ENCODE results near the gene TMEM120B.
A peak's percentile ranks its signal among the peaks of the same experiment; 100 is the strongest.
"Not testable (repeated sequence)": the region's sequence is repeated elsewhere in the genome, so short reads cannot be mapped to it uniquely, and the experiment has no call there.

The TMEM120B gene

GRCh38 chr12:121748218-121748570 lies 35.6 kb downstream of the TMEM120B start:
- no peak for DNase-seq (ENCODE audit: low spot score)

DNA sequence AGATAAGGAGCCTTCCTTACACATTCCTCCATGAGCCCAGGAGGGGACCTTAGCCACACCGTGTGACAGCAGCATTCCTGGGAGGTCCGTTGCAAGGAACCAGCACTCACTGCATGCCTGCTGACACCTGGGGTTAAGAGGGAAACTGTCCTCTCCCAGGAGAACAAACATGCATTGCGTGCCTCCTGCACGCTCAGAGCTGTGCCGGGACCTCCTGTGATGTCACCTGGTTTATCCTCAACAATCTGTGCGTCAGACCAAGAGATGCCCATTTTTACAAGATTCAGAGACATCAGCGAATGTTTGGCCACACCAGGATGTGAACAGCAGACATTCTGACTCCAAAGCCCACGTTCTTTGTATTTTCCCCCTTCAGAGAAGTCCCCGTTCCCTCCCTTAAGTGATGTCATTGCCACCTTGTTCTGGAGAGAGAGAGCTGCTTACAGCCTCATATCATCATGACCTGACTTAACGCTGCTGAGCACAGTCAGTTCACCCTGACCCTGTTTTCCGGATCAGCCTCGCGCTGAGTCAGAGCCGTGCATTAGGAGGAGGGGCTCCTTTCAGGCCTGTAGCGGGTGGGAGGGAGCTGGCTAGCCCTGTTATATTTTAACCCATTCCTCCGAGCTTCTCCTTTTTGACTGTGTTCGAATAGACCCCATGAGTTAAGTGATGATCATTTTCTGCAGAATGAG lies 36.2 kb downstream of the TMEM120B start:
- DNase-seq (ENCODE audit: low spot score), result no peak

GRCh38 chr12:121749267-121749666 lies 36.7 kb downstream of the TMEM120B start:
- DNase-seq (ENCODE audit: low spot score), result no peak

DNA sequence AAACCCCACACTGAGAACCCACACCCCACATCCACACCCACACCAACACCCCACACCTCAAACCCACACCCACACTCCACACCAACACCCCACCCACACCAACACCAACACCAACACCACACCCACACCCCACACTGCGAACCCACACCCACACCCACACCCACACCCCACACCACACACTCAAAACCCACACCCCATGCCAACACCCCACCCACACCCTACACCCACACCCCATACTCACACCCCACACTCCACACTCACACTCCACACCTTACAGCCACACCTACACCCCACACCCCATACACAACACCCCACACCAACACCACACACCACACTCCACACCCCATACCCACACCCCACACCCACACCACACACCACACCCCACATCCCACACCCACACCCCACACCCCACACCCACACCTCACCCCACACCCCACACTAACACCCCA lies 38.0 kb downstream of the TMEM120B start:
- no peak for DNase-seq (ENCODE audit: low spot score)

GRCh38 chr12:121751034-121751433 lies 38.5 kb downstream of the TMEM120B start:
- no peak for DNase-seq (ENCODE audit: low spot score)

DNA sequence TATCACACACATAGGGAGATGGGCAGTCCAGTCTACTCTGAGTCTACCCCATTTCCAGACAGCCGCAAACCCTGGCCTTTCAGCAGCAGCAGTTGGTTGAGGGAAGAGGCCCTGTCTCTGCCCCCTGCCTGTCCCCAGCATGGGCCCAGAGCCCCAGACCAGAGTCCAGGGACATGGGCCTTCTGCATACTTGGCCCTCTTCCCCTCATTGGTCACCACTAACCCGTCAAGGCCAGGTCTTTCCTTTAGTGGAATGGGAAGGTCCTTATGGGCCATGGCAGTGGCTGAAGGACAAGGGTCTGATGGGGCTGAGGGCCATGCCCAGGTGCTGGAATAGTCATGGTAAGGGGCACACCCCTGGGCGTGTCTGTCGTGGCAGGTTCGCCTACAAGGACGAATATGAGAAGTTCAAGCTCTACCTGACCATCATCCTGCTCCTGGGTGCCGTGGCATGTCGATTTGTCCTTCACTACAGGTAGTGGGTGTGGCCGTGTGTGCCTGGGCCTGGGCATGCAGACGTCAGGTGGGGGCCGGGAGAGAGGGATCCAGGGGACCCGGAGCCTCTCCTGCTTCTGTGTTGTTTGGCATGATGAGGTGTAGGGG lies 39.3 kb downstream of the TMEM120B start:
- DNase-seq (ENCODE audit: low spot score), result no peak

GRCh38 chr12:121753844-121754264 lies 41.3 kb downstream of the TMEM120B start:
- no peak for DNase-seq (ENCODE audit: low spot score)

- no peak for DNase-seq (ENCODE audit: low spot score)
Measured at GRCh38 chr12:121754836-121755235, 42.3 kb downstream of the TMEM120B start.

DNA sequence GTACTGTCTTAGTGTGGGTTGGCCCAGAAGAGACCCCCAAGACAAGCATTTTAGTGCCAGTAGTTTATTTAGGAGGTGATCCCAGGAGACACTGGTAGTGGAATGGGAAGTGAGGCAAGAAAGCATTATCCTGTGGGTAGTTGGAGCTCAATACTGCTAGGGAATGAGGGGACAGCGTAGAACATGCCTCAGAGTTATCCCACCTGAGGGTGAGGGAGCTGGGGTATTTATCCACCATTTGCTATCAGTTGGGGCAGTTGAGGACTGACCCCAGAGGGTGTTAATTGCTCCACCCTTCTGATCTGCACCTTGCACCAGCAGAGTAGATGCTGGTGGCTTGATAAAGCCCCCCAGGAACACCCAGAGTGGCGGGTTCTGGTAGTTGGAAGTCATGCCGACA lies 43.0 kb downstream of the TMEM120B start:
- no peak for DNase-seq (ENCODE audit: low spot score)

DNA sequence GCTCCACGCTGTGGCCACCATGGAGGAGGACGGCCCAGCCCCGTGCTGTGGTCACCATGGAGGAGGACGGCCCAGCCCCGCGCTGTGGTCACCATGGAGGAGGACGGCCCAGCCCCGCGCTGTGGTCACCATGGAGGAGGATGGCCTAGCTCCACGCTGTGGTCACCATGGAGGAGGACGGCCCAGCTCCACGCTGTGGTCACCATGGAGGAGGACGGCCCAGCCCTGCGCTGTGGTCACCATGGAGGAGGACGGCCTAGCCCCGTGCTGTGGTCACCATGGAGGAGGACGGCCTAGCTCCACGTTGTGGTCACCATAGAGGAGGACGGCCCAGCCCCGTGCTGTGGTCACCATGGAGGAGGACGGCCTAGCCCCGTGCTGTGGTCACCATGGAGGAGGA lies 46.0 kb downstream of the TMEM120B start:
- not testable (repeated sequence) for DNase-seq (ENCODE audit: low spot score)

- DNase-seq (ENCODE audit: low spot score), result no peak
Measured at GRCh38 chr12:121762269-121762668, 49.7 kb downstream of the TMEM120B start.

DNA sequence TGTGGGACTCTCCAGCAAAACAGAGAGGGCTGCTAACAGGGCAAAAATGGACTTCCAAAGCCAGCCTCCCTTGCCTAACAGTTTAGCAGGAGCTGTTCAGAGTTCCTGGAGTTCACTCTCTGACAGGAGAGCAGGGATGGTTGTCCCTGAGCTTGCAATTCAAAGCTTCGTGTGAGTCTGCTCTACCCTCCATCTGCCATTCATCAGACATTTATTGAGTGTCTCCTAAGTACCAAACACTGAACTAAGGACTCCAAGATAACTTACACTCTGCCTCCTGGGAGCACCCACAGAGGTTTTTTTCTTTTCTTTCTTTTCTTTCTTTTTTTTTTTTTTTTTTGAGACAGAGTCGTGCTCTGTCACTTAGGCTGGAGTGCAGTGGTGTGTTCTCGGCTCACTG lies 52.3 kb downstream of the TMEM120B start:
- DNase-seq (ENCODE audit: low spot score), result no peak

GRCh38 chr12:121765573-121765972 lies 53.0 kb downstream of the TMEM120B start:
- no peak for DNase-seq (ENCODE audit: low spot score)

DNA sequence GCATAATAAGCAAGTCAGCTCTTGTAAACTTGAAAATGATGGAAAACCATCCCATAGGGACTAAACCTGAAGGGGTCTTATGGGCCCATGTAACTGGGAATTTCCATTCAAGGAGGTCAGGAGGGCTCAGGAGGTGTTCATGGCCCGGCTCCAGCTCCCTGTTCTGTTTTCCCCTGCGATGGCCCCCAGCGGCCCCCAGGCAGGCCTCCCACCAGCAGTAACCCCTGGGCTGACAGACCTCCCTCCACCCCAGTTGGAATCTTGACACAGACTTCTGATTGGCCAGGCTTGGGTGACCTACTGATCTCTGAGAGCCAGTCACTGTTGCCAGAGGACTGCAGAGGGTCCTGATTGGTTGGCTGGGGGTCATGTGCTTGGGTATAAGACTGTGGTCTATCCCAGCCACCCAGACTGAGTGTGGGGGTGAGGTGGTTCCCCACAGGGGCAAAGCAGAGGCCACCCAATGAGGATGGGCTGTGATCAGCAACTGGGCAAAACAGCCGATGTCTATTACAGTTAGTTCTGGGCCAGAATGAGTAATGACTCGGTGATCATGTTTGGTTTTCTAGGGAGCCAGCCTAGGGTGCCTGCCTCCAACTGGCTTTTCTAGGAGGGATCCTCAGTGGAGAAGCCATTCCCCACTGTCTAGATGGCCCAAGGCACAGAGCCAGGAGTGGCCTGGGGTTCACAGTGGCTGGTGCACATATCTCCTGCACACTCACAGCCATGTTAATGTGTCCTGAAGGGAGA lies 53.9 kb downstream of the TMEM120B start:
- no peak for DNase-seq (ENCODE audit: low spot score)

DNA sequence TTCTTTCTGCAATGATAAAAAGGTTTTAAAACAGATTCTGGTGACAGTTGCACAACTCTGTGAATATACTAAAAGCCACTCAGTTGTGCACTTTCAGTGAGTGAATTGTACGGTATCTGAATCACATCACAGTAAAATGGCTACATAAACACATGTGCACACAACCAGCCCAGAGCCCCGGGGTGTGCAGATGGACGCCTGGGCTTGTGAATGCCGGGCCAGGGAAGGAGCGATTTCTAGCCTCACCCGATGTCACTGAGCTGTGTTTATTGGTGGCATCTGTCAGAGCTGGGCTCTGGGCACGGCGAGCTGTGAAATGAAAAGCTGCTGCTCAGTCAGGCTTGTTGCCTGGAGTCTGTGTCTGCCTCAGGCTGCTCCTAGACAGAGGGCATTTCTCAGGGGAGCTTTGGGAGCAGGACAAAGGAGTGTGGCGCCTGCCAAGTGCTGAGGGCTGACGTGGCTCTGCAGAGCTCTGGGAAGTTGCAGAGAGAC lies 55.0 kb downstream of the TMEM120B start:
- DNase-seq (ENCODE audit: low spot score), result no peak

- no peak for DNase-seq (ENCODE audit: low spot score)
Measured at GRCh38 chr12:121769297-121769830, 56.8 kb downstream of the TMEM120B start.

DNA sequence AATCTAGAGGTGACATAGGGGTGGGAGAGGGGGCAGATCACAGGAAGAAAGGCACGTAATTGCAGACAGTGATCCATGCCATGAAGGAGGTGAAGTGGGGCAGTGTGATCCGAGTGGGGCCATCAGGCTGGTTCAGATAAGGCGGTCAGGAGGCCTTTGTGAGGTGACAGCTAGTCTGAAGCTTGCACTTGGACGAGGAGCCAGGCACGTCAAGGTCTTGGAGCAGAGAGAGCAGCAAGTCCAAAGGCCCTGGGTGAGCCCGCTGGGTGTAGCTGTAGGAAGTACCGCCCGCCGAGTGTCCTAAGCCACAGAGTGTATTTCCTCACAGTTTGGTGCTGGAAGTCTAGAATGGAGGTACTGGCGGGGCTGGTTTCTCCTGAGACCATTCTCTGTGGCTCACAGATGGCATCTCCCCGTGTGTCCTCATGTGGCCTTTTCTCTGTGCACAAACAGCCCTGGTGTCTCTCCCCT lies 57.3 kb downstream of the TMEM120B start:
- DNase-seq (ENCODE audit: low spot score), result no peak

- no peak for DNase-seq (ENCODE audit: low spot score)
Measured at GRCh38 chr12:121770388-121770787, 57.8 kb downstream of the TMEM120B start.

DNA sequence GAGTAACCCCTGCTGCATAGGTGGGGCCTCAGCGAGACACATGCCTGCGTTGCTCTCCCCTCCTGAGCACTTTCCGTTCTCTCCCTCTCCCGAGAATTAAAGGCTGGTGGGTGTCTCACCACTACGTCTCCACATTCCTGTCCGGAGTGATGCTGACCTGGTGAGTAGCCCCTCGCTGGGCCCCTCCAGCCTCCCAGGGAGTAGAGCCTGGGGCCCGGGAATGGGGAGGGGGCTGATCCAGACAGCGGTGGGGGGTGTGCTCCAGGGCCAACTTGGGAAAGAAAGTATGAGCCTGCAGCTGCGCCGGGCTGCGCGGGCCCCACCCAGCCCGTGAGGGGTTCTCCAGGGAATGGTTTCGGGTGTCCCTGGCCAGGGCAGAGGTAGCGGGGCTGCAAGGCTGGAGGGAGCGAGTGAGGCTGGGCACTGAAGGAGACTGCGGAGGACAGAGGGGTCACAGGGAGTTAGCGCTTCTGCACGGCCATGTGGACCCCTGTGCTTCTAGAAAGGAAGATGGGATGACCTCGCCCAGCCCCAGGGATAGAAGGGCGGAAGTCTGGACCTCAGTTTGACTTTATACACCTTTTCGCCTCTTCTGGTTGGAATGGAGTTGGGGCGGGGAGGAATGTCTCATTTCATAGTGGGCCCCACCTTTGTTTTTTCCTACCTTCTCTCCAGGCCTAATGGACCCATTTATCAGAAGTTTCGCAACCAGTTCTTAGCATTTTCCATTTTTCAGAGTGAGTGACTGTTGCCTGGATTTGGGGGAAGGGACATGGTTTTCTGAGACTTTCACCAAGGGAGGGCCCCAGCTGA lies 58.5 kb downstream of the TMEM120B start:
- DNase-seq (ENCODE audit: low spot score), result no peak

DNA sequence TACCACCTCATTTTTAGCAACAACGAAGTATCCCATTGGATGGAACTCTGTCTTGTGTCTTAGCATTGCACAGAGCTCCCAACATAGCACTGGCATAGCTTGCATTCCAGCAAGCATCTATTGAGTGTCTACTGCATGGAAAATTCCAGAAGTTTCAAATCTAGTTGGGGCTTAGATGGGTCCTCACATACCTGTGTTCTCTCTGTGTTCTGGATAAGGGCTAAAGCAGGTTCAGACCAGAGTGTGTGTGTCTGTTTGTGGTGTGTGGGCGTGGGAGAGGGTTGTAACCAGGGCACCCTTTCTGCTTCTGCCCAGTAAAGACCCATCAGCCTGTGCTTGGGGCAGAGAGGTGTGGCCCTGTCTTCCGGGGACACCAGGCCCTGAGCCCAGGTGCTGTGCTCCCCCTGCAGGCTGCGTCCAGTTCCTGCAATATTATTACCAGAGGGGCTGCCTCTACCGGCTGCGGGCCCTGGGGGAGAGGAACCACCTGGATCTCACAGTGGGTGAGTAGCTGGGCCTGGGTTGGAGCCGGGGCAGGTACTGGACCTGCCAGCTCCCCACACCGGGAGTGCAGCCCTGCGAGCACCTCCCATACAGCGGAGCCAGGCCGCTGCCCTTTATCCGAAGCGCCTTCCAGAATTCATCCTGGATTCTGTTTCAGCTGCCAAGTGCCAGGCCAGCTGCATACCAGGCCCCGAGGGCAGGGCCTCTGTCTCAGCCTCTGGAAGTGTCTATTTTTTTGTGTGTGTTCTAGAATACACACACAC lies 60.6 kb downstream of the TMEM120B start:
- DNase-seq (ENCODE audit: low spot score), result peak; percentile 91

- no peak for DNase-seq (ENCODE audit: low spot score)
Measured at GRCh38 chr12:121774968-121775474, 62.5 kb downstream of the TMEM120B start.

All from NAMALWA (cell line).